ENCODE data around the gene CIAO2A. TPM values are rescaled to one million over a fixed set of nuclear protein-coding genes. Genes with fewer than 3 reads are reported as not detected.
A peak's percentile ranks its signal among the peaks of the same experiment; 100 is the strongest.

The CIAO2A gene
- total RNA-seq, 1 donor from 2014 or later, result 210 TPM

GRCh38 chr15:64045101-64045435, 48.6 kb downstream of the CIAO2A start:
- H3K9ac ChIP-seq, result no peak overlapping the region
- TF ChIP-seq, protein P1, sequence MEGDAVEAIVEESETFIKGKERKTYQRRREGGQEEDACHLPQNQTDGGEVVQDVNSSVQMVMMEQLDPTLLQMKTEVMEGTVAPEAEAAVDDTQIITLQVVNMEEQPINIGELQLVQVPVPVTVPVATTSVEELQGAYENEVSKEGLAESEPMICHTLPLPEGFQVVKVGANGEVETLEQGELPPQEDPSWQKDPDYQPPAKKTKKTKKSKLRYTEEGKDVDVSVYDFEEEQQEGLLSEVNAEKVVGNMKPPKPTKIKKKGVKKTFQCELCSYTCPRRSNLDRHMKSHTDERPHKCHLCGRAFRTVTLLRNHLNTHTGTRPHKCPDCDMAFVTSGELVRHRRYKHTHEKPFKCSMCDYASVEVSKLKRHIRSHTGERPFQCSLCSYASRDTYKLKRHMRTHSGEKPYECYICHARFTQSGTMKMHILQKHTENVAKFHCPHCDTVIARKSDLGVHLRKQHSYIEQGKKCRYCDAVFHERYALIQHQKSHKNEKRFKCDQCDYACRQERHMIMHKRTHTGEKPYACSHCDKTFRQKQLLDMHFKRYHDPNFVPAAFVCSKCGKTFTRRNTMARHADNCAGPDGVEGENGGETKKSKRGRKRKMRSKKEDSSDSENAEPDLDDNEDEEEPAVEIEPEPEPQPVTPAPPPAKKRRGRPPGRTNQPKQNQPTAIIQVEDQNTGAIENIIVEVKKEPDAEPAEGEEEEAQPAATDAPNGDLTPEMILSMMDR (IDR thresholded peaks at IDR 0.05), result no peak
- TF ChIP-seq EZH2phosphoT487 (IDR thresholded peaks at IDR 0.05), result no peak
- no peak for TF ChIP-seq EZH2 (IDR thresholded peaks at IDR 0.05)
- H3K27me3 Mint-ChIP-seq (ENCODE audit: insufficient read depth, low read depth), result peaks cover 5% of the 10 kb centered on the region

GRCh38 chr15:64044300-64045100, 49.1 kb downstream of the CIAO2A start:
- H3K36me3 Mint-ChIP-seq, result no peaks in the 10 kb centered on the region
- peaks cover 16% of the 10 kb centered on the region for H3K4me1 Mint-ChIP-seq
- DNase-seq (ENCODE audit: low spot score), result no peak
- Histone ChIP-seq H2AFZ (replicated peaks) (no peak overlapping the region), H4K20me1 (ENCODE audit: low read depth) (no peaks in the 10 kb centered on the region), H3K4me3 (no peak overlapping the region), H3K27me3 (peaks cover 39% of the 10 kb centered on the region), H3F3A (ENCODE audit: low read depth) (no peaks in the 10 kb centered on the region), H3K9ac (no peak overlapping the region), H3K9me3 (ENCODE audit: low read depth) (no peaks in the 10 kb centered on the region), H3K4me1 (peaks cover 6% of the 10 kb centered on the region), H3K27ac (no peak overlapping the region), H3K4me2 (no peak overlapping the region), H3K36me3 (no peaks in the 10 kb centered on the region), H3K79me2 (ENCODE audit: low read depth) (no peaks in the 10 kb centered on the region)
- H3K4me3 Mint-ChIP-seq, result peak overlapping the region; percentile 81
- H3K27me3 Mint-ChIP-seq (ENCODE audit: insufficient read depth, low read depth), result peaks cover 5% of the 10 kb centered on the region
- H3K27ac Mint-ChIP-seq, result no peak overlapping the region
- no peaks in the 10 kb centered on the region for H3K9me3 Mint-ChIP-seq
- TF ChIP-seq EZH2phosphoT487 (IDR thresholded peaks at IDR 0.05) (no peak), EZH2 (IDR thresholded peaks at IDR 0.05) (no peak)
- TF ChIP-seq, protein P1 (IDR thresholded peaks at IDR 0.05), result no peak

More at GRCh38 chr15:64045101-64045435, 48.6 kb downstream of the CIAO2A start:
- Histone ChIP-seq H3K36me3 (no peaks in the 10 kb centered on the region), H3K27ac (no peak overlapping the region), H4K20me1 (ENCODE audit: low read depth) (no peaks in the 10 kb centered on the region), H3F3A (ENCODE audit: low read depth) (no peaks in the 10 kb centered on the region), H2AFZ (replicated peaks) (no peak overlapping the region), H3K4me2 (no peak overlapping the region), H3K79me2 (ENCODE audit: low read depth) (no peaks in the 10 kb centered on the region), H3K9me3 (ENCODE audit: low read depth) (no peaks in the 10 kb centered on the region), H3K4me3 (no peak overlapping the region), H3K27me3 (peaks cover 39% of the 10 kb centered on the region), H3K4me1 (peaks cover 8% of the 10 kb centered on the region)
- Mint-ChIP-seq H3K36me3 (no peaks in the 10 kb centered on the region), H3K27ac (no peak overlapping the region), H3K4me1 (peaks cover 13% of the 10 kb centered on the region), H3K4me3 (peak overlapping the region; percentile 81), H3K9me3 (no peaks in the 10 kb centered on the region)
- DNase-seq (ENCODE audit: low spot score), result no peak

GRCh38 chr15:64038878-64039610, 54.6 kb downstream of the CIAO2A start:
- Mint-ChIP-seq H3K27ac (no peak overlapping the region), H3K27me3 (ENCODE audit: insufficient read depth, low read depth) (peaks cover 2% of the 10 kb centered on the region), H3K4me1 (peaks cover 6% of the 10 kb centered on the region), H3K4me3 (no peak overlapping the region), H3K36me3 (peaks cover 7% of the 10 kb centered on the region), H3K9me3 (no peaks in the 10 kb centered on the region)
- Histone ChIP-seq H3K9me3 (ENCODE audit: low read depth) (no peaks in the 10 kb centered on the region), H3K36me3 (peaks cover 3% of the 10 kb centered on the region), H3K27me3 (no peaks in the 10 kb centered on the region), H2AFZ (replicated peaks) (no peak overlapping the region), H3K27ac (no peak overlapping the region), H4K20me1 (ENCODE audit: low read depth) (no peaks in the 10 kb centered on the region), H3K4me1 (no peaks in the 10 kb centered on the region), H3F3A (ENCODE audit: low read depth) (no peaks in the 10 kb centered on the region), H3K79me2 (ENCODE audit: low read depth) (no peaks in the 10 kb centered on the region), H3K9ac (no peak overlapping the region), H3K4me2 (no peak overlapping the region), H3K4me3 (no peak overlapping the region)
- no peak for TF ChIP-seq EZH2phosphoT487 (IDR thresholded peaks at IDR 0.05)
- no peak for TF ChIP-seq EZH2 (IDR thresholded peaks at IDR 0.05)
- TF ChIP-seq, protein P1 (IDR thresholded peaks at IDR 0.05), result no peak
- no peak for DNase-seq (ENCODE audit: low spot score)
